Measurements from ENCODE around the gene GAB3. TPM values are rescaled to one million over a fixed set of nuclear protein-coding genes. Genes with fewer than 3 reads are reported as not detected.
"Not testable (repeated sequence)": the region's sequence is repeated elsewhere in the genome, so short reads cannot be mapped to it uniquely, and the experiment has no call there.

The GAB3 gene
- total and polyA plus RNA-seq, 2 experiments from 2014 or later, result 0.89 to 1.8 TPM

DNA sequence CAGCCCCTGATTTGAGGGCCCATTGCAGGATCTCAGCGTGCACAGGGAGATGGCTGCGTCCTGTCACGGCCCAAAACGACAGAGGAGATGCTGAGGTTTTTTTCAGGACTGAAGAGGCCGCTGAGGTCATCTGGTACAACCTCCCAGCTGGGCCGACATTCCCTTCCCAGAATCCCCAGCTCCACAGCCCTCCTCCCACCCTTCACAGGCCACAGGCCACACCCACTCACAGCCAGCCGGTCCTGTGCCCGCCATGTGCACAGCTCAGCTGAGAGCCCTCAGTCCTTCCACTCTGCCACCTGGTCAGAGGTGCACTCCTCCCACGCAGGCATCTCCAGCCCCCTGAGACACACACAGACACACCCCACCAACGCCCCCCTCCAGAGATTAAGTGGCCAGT lies 109.1 kb downstream of the GAB3 start:
- ATAC-seq; H3K36me3 ChIP-seq (ENCODE audit: insufficient read depth); H3K4me1 ChIP-seq (ENCODE audit: insufficient read depth); H2AFZ ChIP-seq; H3K4me2 ChIP-seq; H3K4me3 ChIP-seq; H3K27me3 Mint-ChIP-seq (ENCODE audit: insufficient read depth, low read depth, poor library complexity); DNase-seq (ENCODE audit: low spot score); H3K27ac Mint-ChIP-seq; H3K4me1 Mint-ChIP-seq; H3K27me3 ChIP-seq (ENCODE audit: insufficient read depth); H3K36me3 Mint-ChIP-seq (ENCODE audit: low read depth); H4K20me1 ChIP-seq (replicated peaks; ENCODE audit: insufficient read depth); H3K27ac ChIP-seq (ENCODE audit: low read depth); H3K4me3 Mint-ChIP-seq; H3F3A ChIP-seq (replicated peaks; ENCODE audit: low read depth); H3K9me2 ChIP-seq (ENCODE audit: insufficient read depth); H3K79me2 ChIP-seq (replicated peaks; ENCODE audit: insufficient read depth); H3K9me3 Mint-ChIP-seq: not testable (repeated sequence)

DNA sequence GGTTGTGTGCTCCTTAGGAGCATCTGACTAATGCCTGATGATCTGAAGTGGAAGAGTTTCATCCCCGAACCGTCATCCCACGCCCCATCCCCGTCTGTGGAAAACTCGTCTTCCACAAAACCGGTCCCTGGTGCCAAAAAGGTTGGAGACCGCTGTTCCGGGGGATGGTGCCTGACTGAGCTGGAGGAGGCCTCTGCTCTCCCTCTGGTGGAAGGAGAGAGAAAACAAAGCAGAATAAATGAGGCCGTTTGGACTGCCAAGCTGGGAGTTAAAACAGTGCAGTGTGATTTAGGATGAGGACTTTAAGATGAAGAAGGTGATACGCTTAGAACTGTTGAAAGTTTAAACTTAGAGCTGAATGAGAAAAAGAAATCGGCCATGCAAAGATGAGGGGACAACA lies 117.2 kb downstream of the GAB3 start:
- H3F3A ChIP-seq (replicated peaks; ENCODE audit: low read depth); H3K9me3 Mint-ChIP-seq; H4K20me1 ChIP-seq (replicated peaks; ENCODE audit: insufficient read depth); H3K79me2 ChIP-seq (replicated peaks; ENCODE audit: insufficient read depth); H3K27me3 Mint-ChIP-seq (ENCODE audit: insufficient read depth, low read depth, poor library complexity); H3K4me1 ChIP-seq (ENCODE audit: insufficient read depth); H3K27ac ChIP-seq (ENCODE audit: low read depth); H3K27ac Mint-ChIP-seq; H3K4me3 ChIP-seq; H2AFZ ChIP-seq; H3K36me3 Mint-ChIP-seq (ENCODE audit: low read depth); H3K27me3 ChIP-seq (ENCODE audit: insufficient read depth); H3K4me3 Mint-ChIP-seq; H3K9me2 ChIP-seq (ENCODE audit: insufficient read depth); H3K4me1 Mint-ChIP-seq; DNase-seq (ENCODE audit: low spot score); H3K36me3 ChIP-seq (ENCODE audit: insufficient read depth); H3K4me2 ChIP-seq: not testable (repeated sequence)
- ATAC-seq, result peak; percentile 69

DNA sequence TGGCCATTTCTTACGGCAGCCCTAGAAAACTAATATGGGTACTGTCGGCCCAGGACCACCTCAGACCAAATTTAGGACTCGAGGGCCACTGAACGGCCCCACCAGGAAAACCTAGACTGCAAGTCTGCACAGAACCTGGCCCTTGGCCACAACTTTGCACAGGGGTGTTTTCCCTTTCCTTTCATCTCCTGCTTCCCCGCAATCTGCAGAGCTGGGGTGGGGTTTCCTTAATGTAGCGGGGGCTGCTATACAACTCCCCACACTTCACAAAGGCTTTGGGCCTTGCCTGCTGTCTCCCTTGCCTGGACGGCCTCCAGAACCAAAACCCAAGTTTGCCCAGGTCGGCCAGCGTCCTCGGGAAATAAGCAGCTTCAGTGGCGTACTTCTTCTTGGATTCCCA lies 119.9 kb downstream of the GAB3 start:
- H3K4me3 ChIP-seq; H3K9me2 ChIP-seq (ENCODE audit: insufficient read depth); H3K27me3 ChIP-seq (ENCODE audit: insufficient read depth); H3K36me3 Mint-ChIP-seq (ENCODE audit: low read depth); H3K27ac Mint-ChIP-seq; H3K4me1 ChIP-seq (ENCODE audit: insufficient read depth); H3K4me3 Mint-ChIP-seq; ATAC-seq; H3K27me3 Mint-ChIP-seq (ENCODE audit: insufficient read depth, low read depth, poor library complexity); H3F3A ChIP-seq (replicated peaks; ENCODE audit: low read depth); H3K4me1 Mint-ChIP-seq; H3K36me3 ChIP-seq (ENCODE audit: insufficient read depth); H3K9me3 Mint-ChIP-seq; H3K4me2 ChIP-seq; H3K27ac ChIP-seq (ENCODE audit: low read depth); H4K20me1 ChIP-seq (replicated peaks; ENCODE audit: insufficient read depth); H3K79me2 ChIP-seq (replicated peaks; ENCODE audit: insufficient read depth); H2AFZ ChIP-seq; DNase-seq (ENCODE audit: low spot score): not testable (repeated sequence)

DNA sequence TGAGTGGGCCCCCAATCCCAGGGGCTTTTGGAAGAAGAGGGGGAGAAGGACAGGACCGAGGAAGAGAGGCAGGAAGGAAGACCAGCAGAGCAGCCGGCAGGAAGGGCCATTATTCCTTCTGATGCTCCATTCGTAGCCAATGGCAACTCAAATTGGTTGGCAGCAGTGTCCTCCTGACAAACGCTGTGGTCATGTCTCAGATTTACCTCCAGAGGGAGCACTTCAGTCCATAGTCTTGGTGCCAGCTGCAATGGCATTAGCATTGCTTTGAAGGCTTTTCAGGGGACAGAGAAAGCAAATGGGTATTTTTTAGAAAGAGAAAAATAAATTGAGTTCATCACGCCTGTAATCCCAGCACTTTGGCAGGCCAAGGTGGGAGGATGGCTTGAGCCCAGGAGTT lies 121.9 kb downstream of the GAB3 start:
- peak; percentile 85 for ATAC-seq
- not testable (repeated sequence) for H3K27ac ChIP-seq (ENCODE audit: low read depth); H3K9me2 ChIP-seq (ENCODE audit: insufficient read depth)

More for the DNA sequence above, 121.9 kb downstream of the GAB3 start:
- not testable (repeated sequence) for DNase-seq (ENCODE audit: low spot score); H3K27me3 ChIP-seq (ENCODE audit: insufficient read depth); H3K4me2 ChIP-seq; H3K4me1 Mint-ChIP-seq; H3K79me2 ChIP-seq (replicated peaks; ENCODE audit: insufficient read depth); H3F3A ChIP-seq (replicated peaks; ENCODE audit: low read depth); H3K36me3 Mint-ChIP-seq (ENCODE audit: low read depth); H3K27me3 Mint-ChIP-seq (ENCODE audit: insufficient read depth, low read depth, poor library complexity); H2AFZ ChIP-seq; H3K9me3 Mint-ChIP-seq; H4K20me1 ChIP-seq (replicated peaks; ENCODE audit: insufficient read depth); H3K27ac Mint-ChIP-seq; H3K4me3 Mint-ChIP-seq; H3K4me1 ChIP-seq (ENCODE audit: insufficient read depth); H3K4me3 ChIP-seq; H3K36me3 ChIP-seq (ENCODE audit: insufficient read depth)

Small RNA genes within 50 kb of the gene (small RNA-seq; reads per million reads assigned to genes)
- gene SNORA36A (ENCODE audit: low replicate concordance), result not detected

Other genes starting within 250 kb of the GAB3 start
- gene FAM3A, start 234.8 kb downstream of the GAB3 start, total RNA-seq (2014; rRNA removed; shearing (Covaris generic)), result 14.0 and 16.5 TPM in 2 replicates
- 11.8 and 12.0 TPM in 2 replicates for gene FAM3A, start 234.8 kb downstream of the GAB3 start, polyA plus RNA-seq (2016; fragmentation: Nextera tagmentation; extraction: Ambion mirVana)
- 66.2 and 66.7 TPM in 2 replicates for gene G6PD, start 204.2 kb downstream of the GAB3 start, total RNA-seq (2014; rRNA removed; shearing (Covaris generic))
- gene G6PD, start 204.2 kb downstream of the GAB3 start, polyA plus RNA-seq (2016; fragmentation: Nextera tagmentation; extraction: Ambion mirVana), result 14.3 and 14.4 TPM in 2 replicates
- gene IKBKG, start 203.5 kb downstream of the GAB3 start, total RNA-seq (2014; rRNA removed; shearing (Covaris generic)), result 13.5 and 14.9 TPM in 2 replicates
- gene IKBKG, start 203.5 kb downstream of the GAB3 start, polyA plus RNA-seq (2016; fragmentation: Nextera tagmentation; extraction: Ambion mirVana), result 11.5 and 12.6 TPM in 2 replicates
- gene CTAG1A, start 165.9 kb downstream of the GAB3 start, total RNA-seq (2014; rRNA removed; shearing (Covaris generic)), result not detected in 2 replicates
- not detected in 2 replicates for gene CTAG1A, start 165.9 kb downstream of the GAB3 start, polyA plus RNA-seq (2016; fragmentation: Nextera tagmentation; extraction: Ambion mirVana)
- gene CTAG1B, start 131.8 kb downstream of the GAB3 start, total RNA-seq (2014; rRNA removed; shearing (Covaris generic)), result not detected in 2 replicates
- gene CTAG1B, start 131.8 kb downstream of the GAB3 start, polyA plus RNA-seq (2016; fragmentation: Nextera tagmentation; extraction: Ambion mirVana), result not detected in 2 replicates
- gene CTAG2, start 97.5 kb downstream of the GAB3 start, total RNA-seq (2014; rRNA removed; shearing (Covaris generic)), result 0.87 TPM in 1 of 2 replicates, not detected in the other
- gene CTAG2, start 97.5 kb downstream of the GAB3 start, polyA plus RNA-seq (2016; fragmentation: Nextera tagmentation; extraction: Ambion mirVana), result not detected in 2 replicates
- 101 and 120 TPM in 2 replicates for gene DKC1, start 11.8 kb upstream of the GAB3 start, total RNA-seq (2014; rRNA removed; shearing (Covaris generic))
- gene DKC1, start 11.8 kb upstream of the GAB3 start, polyA plus RNA-seq (2016; fragmentation: Nextera tagmentation; extraction: Ambion mirVana), result 154 and 165 TPM in 2 replicates
- gene MPP1, start 54.4 kb upstream of the GAB3 start, total RNA-seq (2014; rRNA removed; shearing (Covaris generic)), result 24.4 and 27.2 TPM in 2 replicates
- gene MPP1, start 54.4 kb upstream of the GAB3 start, polyA plus RNA-seq (2016; fragmentation: Nextera tagmentation; extraction: Ambion mirVana), result 17.8 and 18.7 TPM in 2 replicates
- not detected in 2 replicates for gene SMIM9, start 83.6 kb upstream of the GAB3 start, total RNA-seq (2014; rRNA removed; shearing (Covaris generic))
- not detected in 2 replicates for gene SMIM9, start 83.6 kb upstream of the GAB3 start, polyA plus RNA-seq (2016; fragmentation: Nextera tagmentation; extraction: Ambion mirVana)
- 10.8 and 19.0 TPM in 2 replicates for gene F8A1, start 135.3 kb upstream of the GAB3 start, total RNA-seq (2014; rRNA removed; shearing (Covaris generic))
- gene F8A1, start 135.3 kb upstream of the GAB3 start, polyA plus RNA-seq (2016; fragmentation: Nextera tagmentation; extraction: Ambion mirVana), result 26.0 and 36.9 TPM in 2 replicates